Transverse colon (tissue), 4 donors: ENCODE data around the gene TIA1. TPM values are rescaled to one million over a fixed set of nuclear protein-coding genes. Genes with fewer than 3 reads are reported as not detected.

Experiments
- DNase-seq: peaks from one replicate; pipeline ENCODE4 v3.0.0-alpha.2; 2019
- H3K27ac ChIP-seq, 4 donors: fragments of 200-600 bp; sonication (generic); 2 replicates each; pipeline ENCODE4 v1.5.1; 2016 to 2018; ENCODE audit warnings: inconsistent platforms in 4 of 4
- H3K27me3 ChIP-seq: fragments of 200-600 bp; sonication (generic); 2 replicates; pipeline ENCODE4 v1.5.1; 2017; ENCODE audit warnings: inconsistent platforms
- H3K36me3 ChIP-seq, 4 donors: fragments of 200-600 bp; sonication (generic); 2 replicates each; pipeline ENCODE4 v1.5.1; 2017 to 2019; ENCODE audit warnings: inconsistent platforms in 4 of 4
- H3K4me1 ChIP-seq, 4 donors: fragments of 200-600 bp; sonication (generic); 2 replicates each; pipeline ENCODE4 v1.5.1; 2017 to 2020; ENCODE audit warnings: inconsistent platforms in 4 of 4
- H3K4me3 ChIP-seq, 4 donors: fragments of 200-600 bp; sonication (generic); 1 replicate in 1 of 4; 2 replicates in 3 of 4; pipeline versions ENCODE4 v1.5.1 to v1.6.1; 2017 to 2019; ENCODE audit warnings: inconsistent platforms in 4 of 4
- H3K9me3 ChIP-seq, 2 donors: fragments of 200-600 bp; sonication (generic); 2 replicates each; pipeline ENCODE4 v1.5.1; 2017 to 2019; ENCODE audit warnings: inconsistent platforms in 2 of 2
- CTCF ChIP-seq, 5 experiments: fragments of 200-600 bp in 3 of 5; fragments of 450-650 bp in 2 of 5; sonication (generic) in 3 of 5; IDR thresholded peaks; 1 replicate in 2 of 5; 2 replicates in 3 of 5; pipeline ENCODE4 v1.5.1; 2016 to 2017; ENCODE audit warnings: antibody characterized with exemption in 5 of 5, inconsistent platforms in 3 of 5, mild to moderate bottlenecking in 2 of 5, moderate library complexity in 1 of 5
- EP300 ChIP-seq: sonication (generic); formaldehyde crosslinking; IDR thresholded peaks from one replicate; pipeline ENCODE4 v1.6.1; 2017; ENCODE audit warnings: antibody characterized with exemption, low read depth
- POLR2A ChIP-seq: fragments of 450-650 bp; IDR thresholded peaks from one replicate; pipeline ENCODE4 v1.6.1; 2016; ENCODE audit warnings: antibody characterized with exemption, mild to moderate bottlenecking, moderate library complexity
- POLR2AphosphoS5 ChIP-seq, 3 donors: sonication (generic); formaldehyde crosslinking; IDR thresholded peaks; one replicate each; pipeline ENCODE4 v1.6.1; 2016; ENCODE audit warnings: antibody characterized with exemption in 3 of 3
- WGBS, 2 donors: methylation state at CpG; one replicate each; pipeline ENCODE4 v1.1.5; 2018; ENCODE audit warnings: low coverage in 1 of 2; 5-methylcytosine and 5-hydroxymethylcytosine counted together
- in situ Hi-C, 4 donors: fragments of 200-750 bp; cut with MboI; loops; one replicate each; pipeline versions ENCODE4 v1.15.0 to v1.15.1; 2017; ENCODE audit warnings: low sequenced_read_pairs in 3 of 4, low pct_ligation_motif_present in 1 of 4, low pct_unique_long_range_greater_than_20kb in 1 of 4
- intact Hi-C: fragments of 100-400 bp; cut with DNase I; formaldehyde crosslinking; loops from one replicate; pipeline ENCODE4 v1.15.1; 2023; ENCODE audit warnings: low total_unique reads
- total RNA-seq, 4 donors: library from RNA; depleted of rRNA; stranded (reverse); fragments of >200 nt; gene quantifications; one replicate each; pipeline ENCODE4 v1.1.0, GENCODE V29; 2016

TIA1 gene
- total RNA-seq, 4 donors from 2014 or later: 76.4 to 156 (median 108) TPM

- TF ChIP-seq POLR2A (no peak), POLR2AphosphoS5 (IDR thresholded peaks at IDR 0.05) (no peak), EP300 (no peak), CTCF (IDR thresholded peaks at IDR 0.05) (no peak)
- peak; percentile 54 for DNase-seq
- WGBS, 2 donors: 4% methylated on average over 12 of the region's 12 CpGs; no CpG with 5 or more reads in 1 of the 2 donors
- peak overlapping the region; percentile 52 to 95 (median 67) for H3K4me3 ChIP-seq
- in situ Hi-C loops (no loop called here), intact Hi-C loops (no loop called here)
- H3K4me1 ChIP-seq: peaks cover 0 to 39% (median 16%) of the 10 kb centered on the region in 4 donors
- H3K27me3 ChIP-seq: no peaks in the 10 kb centered on the region
- peaks cover 0 to 7% (median 2%) of the 10 kb centered on the region in 4 donors for H3K36me3 ChIP-seq
- peak overlapping the region; percentile 77 to 95 (median 88) for H3K27ac ChIP-seq
- no peaks in the 10 kb centered on the region for H3K9me3 ChIP-seq
Measured at GRCh38 chr2:70258532-70258875, 10.1 kb upstream of the TIA1 start.

- DNase-seq: no peak
- intact Hi-C loops: no loop called here
- Histone ChIP-seq H3K27ac (no peak overlapping the region), H3K36me3 (no peaks in the 10 kb centered on the region), H3K4me1 (peaks cover 0 to 26% (median 16%) of the 10 kb centered on the region in 4 donors), H3K9me3 (no peaks in the 10 kb centered on the region), H3K4me3 (no peak overlapping the region), H3K27me3 (no peaks in the 10 kb centered on the region)
- 90 to 94% methylated on average over 8 of the region's 8 CpGs for WGBS, 2 donors
- TF ChIP-seq EP300 (no peak), POLR2A (no peak), POLR2AphosphoS5 (IDR thresholded peaks at IDR 0.05) (no peak), CTCF (IDR thresholded peaks at IDR 0.05) (no peak)
- in situ Hi-C loops: no loop called here
Measured at GRCh38 chr2:70255637-70256314, 7.3 kb upstream of the TIA1 start.

- in situ Hi-C loops (no loop called here), intact Hi-C loops (no loop called here)
- DNase-seq: no peak
- peaks cover 6 to 24% (median 13%) of the 10 kb centered on the region in 4 donors for H3K4me1 ChIP-seq
- H3K9me3 ChIP-seq: no peaks in the 10 kb centered on the region
- no peak for TF ChIP-seq POLR2AphosphoS5 (IDR thresholded peaks at IDR 0.05)
- no peak for TF ChIP-seq POLR2A
- no peak for TF ChIP-seq EP300
- no peak for TF ChIP-seq CTCF (IDR thresholded peaks at IDR 0.05)
- no peaks in the 10 kb centered on the region for H3K36me3 ChIP-seq
- 86 to 89% methylated on average over 8 to 16 of the region's 16 CpGs for WGBS, 2 donors
- H3K4me3 ChIP-seq: no peak overlapping the region
- no peak overlapping the region for H3K27ac ChIP-seq
- no peaks in the 10 kb centered on the region for H3K27me3 ChIP-seq
Measured at GRCh38 chr2:70250434-70250833, 2.0 kb upstream of the TIA1 start.

- Histone ChIP-seq H3K27me3 (no peaks in the 10 kb centered on the region), H3K4me1 (peaks cover 6 to 40% (median 18%) of the 10 kb centered on the region in 4 donors), H3K9me3 (no peaks in the 10 kb centered on the region), H3K36me3 (no peaks in the 10 kb centered on the region), H3K4me3 (peak overlapping the region; percentile 67 to 86 (median 76)), H3K27ac (peak overlapping the region; percentile 95 to 98 (median 97))
- in situ Hi-C loops (no loop called here), intact Hi-C loops (no loop called here)
- WGBS, 2 donors: 0 to 1% methylated on average over 15 to 20 of the region's 20 CpGs
- TF ChIP-seq POLR2A (no peak), POLR2AphosphoS5 (IDR thresholded peaks at IDR 0.05) (no peak), CTCF (IDR thresholded peaks at IDR 0.05) (no peak), EP300 (no peak)
- DNase-seq: no peak
Measured at GRCh38 chr2:70247364-70248180, 856 bp downstream of the TIA1 start.
